IMR-90 (cell line): ENCODE measurements around the gene UVSSA. TPM values are rescaled to one million over a fixed set of nuclear protein-coding genes. Genes with fewer than 3 reads are reported as not detected.

Experiments used
- FOS ChIP-seq: fragments of 150-350 bp; IDR thresholded peaks from 2 replicates; pipeline ENCODE4 v1.6.1; 2016; ENCODE audit warnings: low read depth, low read length
- MAFK ChIP-seq: IDR thresholded peaks from 2 replicates; pipeline ENCODE4 v1.6.1; 2012; ENCODE audit warnings: low read depth, low read length, improper control_type of control experiment
- MAZ ChIP-seq: IDR thresholded peaks from 2 replicates; pipeline ENCODE4 v1.6.1; 2012; ENCODE audit warnings: low read depth, mild to moderate bottlenecking, low read length, improper control_type of control experiment, moderate library complexity, borderline replicate concordance
- NFE2L2 ChIP-seq: fragments of 150-350 bp; IDR thresholded peaks from 2 replicates; pipeline ENCODE4 v1.6.1; 2016; ENCODE audit warnings: low read depth, mild to moderate bottlenecking, low read length
- RAD21 ChIP-seq: IDR thresholded peaks from 2 replicates; pipeline ENCODE4 v1.6.1; 2012; ENCODE audit warnings: low read length, improper control_type of control experiment
- RFX5 ChIP-seq: IDR thresholded peaks from 2 replicates; pipeline ENCODE4 v1.8.0; 2012; ENCODE audit warnings: low read depth, mild to moderate bottlenecking, low read length, moderate library complexity
- SMC3 ChIP-seq: fragments of 150-350 bp; IDR thresholded peaks from 2 replicates; pipeline ENCODE4 v1.6.1; 2016; ENCODE audit warnings: low read depth, mild to moderate bottlenecking, antibody characterized with exemption, low read length, moderate library complexity
- polyA plus RNA-seq, 3 experiments: library from polyadenylated mRNA; depleted of rRNA; stranded (reverse); fragments of >200 nt; gene quantifications; 2 replicates each; pipeline ENCODE4 v1.2.3, GENCODE V29; 2012; ENCODE audit warnings: low replicate concordance in 1 of 3
- total RNA-seq: library from RNA; depleted of rRNA; stranded (reverse); fragments of >200 nt; gene quantifications from 2 replicates; pipeline ENCODE4 v1.2.3, GENCODE V29; 2012

The UVSSA gene
- total and polyA plus RNA-seq, 2 of the 4 experiments (the other 2 are of a cell fraction) = 1.4 to 8.4 TPM

GRCh38 chr4:1359976-1360375, 13.0 kb downstream of the UVSSA start (continued):
- TF ChIP-seq NFE2L2 (no peak), RAD21 (no peak), MAFK (no peak), RFX5 (no peak), FOS (no peak), MAZ (no peak), SMC3 (no peak)
